PC-3 (cell line): Measurements from ENCODE around the gene MSI2. TPM values are rescaled to one million over a fixed set of nuclear protein-coding genes. Genes with fewer than 3 reads are reported as not detected.
A peak's percentile ranks its signal among the peaks of the same experiment; 100 is the strongest.

Experiments used
- ATAC-seq: fragments of 200-7000 bp; cut with Tn5 transposase; 2 replicates; pipeline ENCODE4 v1.9.1; 2020; ENCODE audit warnings: mild to moderate bottlenecking, moderate library complexity
- BruUV-seq: library from RNA; stranded (reverse); fragments of 400-500 nt; replicated peaks from 2 replicates; lab custom pipeline; 2021; lab: Mats Ljungman, UMichigan
- CTCF ChIA-PET: fragments of 300-600 bp; sonication (Branson Sonifier 250); formaldehyde crosslinking; loops from one replicate; lab custom pipeline; 2022; ENCODE audit warnings: antibody characterized with exemption; lab: Charles Lee
- POLR2A ChIA-PET: fragments of 300-600 bp; sonication (Branson Sonifier 250); formaldehyde crosslinking; loops from one replicate; lab custom pipeline; 2022; ENCODE audit warnings: antibody characterized with exemption; ENCODE audit not compliant: unreplicated experiment; lab: Charles Lee
- DNase-seq: peaks from one replicate; pipeline ENCODE4 v3.0.0-alpha.2; 2015
- H2AFZ ChIP-seq: fragments of 300-600 bp; sonication (generic); 2 replicates; pipeline ENCODE4 v1.6.0; 2016; ENCODE audit warnings: antibody characterized with exemption, low read length
- H3F3A ChIP-seq: fragments of 300-600 bp; sonication (generic); one replicate; pipeline ENCODE4 v1.6.0; 2017; ENCODE audit warnings: antibody characterized with exemption, low read length, control low read depth, mild to moderate bottlenecking; ENCODE audit not compliant: unreplicated experiment
- H3K27ac ChIP-seq: fragments of 300-600 bp; sonication (generic); 2 replicates; pipeline ENCODE4 v1.5.1; 2016; ENCODE audit warnings: mild to moderate bottlenecking, low read length
- H3K27me3 ChIP-seq: fragments of 300-600 bp; sonication (generic); 2 replicates; pipeline ENCODE4 v1.6.1; 2016; ENCODE audit warnings: low read length, mixed read lengths
- H3K36me3 ChIP-seq: fragments of 300-600 bp; sonication (generic); 2 replicates; pipeline ENCODE4 v1.6.1; 2016; ENCODE audit warnings: low read depth, mixed run types, low read length, mixed read lengths
- H3K4me1 ChIP-seq: fragments of 300-600 bp; sonication (generic); 2 replicates; pipeline ENCODE4 v1.5.1; 2016; ENCODE audit warnings: low read length; ENCODE audit not compliant: insufficient read depth
- H3K4me2 ChIP-seq: fragments of 300-600 bp; sonication (generic); 2 replicates; pipeline ENCODE4 v1.6.0; 2016; ENCODE audit warnings: low read length
- H3K4me3 ChIP-seq: fragments of 300-600 bp; sonication (generic); 2 replicates; pipeline ENCODE4 v1.5.1; 2016; ENCODE audit warnings: mild to moderate bottlenecking, low read length, mixed read lengths
- H3K79me2 ChIP-seq: fragments of 300-600 bp; sonication (generic); 2 replicates; pipeline ENCODE4 v1.6.1; 2017; ENCODE audit warnings: low read length, mixed read lengths
- H3K9ac ChIP-seq: fragments of 300-600 bp; sonication (generic); 2 replicates; pipeline ENCODE4 v1.6.0; 2016; ENCODE audit warnings: mild to moderate bottlenecking, low read length
- H3K9me2 ChIP-seq: fragments of 300-600 bp; sonication (generic); replicated peaks from 2 replicates; pipeline ENCODE4 v1.6.1; 2016; ENCODE audit warnings: mixed run types, low read length, mixed read lengths
- H3K9me3 ChIP-seq: fragments of 300-600 bp; sonication (generic); 2 replicates; pipeline ENCODE4 v1.6.1; 2016; ENCODE audit warnings: low read length, mixed read lengths
- H4K20me1 ChIP-seq: fragments of 300-600 bp; sonication (generic); 2 replicates; pipeline ENCODE4 v1.6.1; 2016; ENCODE audit warnings: low read length, mixed read lengths
- EZH2 ChIP-seq: fragments of 300-600 bp; sonication (generic); IDR thresholded peaks from one replicate; pipeline ENCODE4 v1.6.1; 2017; ENCODE audit warnings: antibody characterized with exemption, mild to moderate bottlenecking, low read length; ENCODE audit not compliant: unreplicated experiment
- EZH2phosphoT487 ChIP-seq: fragments of 300-600 bp; sonication (generic); IDR thresholded peaks from 2 replicates; pipeline ENCODE4 v1.6.1; 2018; ENCODE audit warnings: mild to moderate bottlenecking, antibody characterized with exemption, low read length, borderline replicate concordance
- intact Hi-C: fragments of 100-400 bp; cut with micrococcal nuclease; formaldehyde crosslinking; loops from 2 replicates; pipeline ENCODE4 v1.9.0; 2023
- total RNA-seq: library from RNA; depleted of rRNA; stranded (reverse); fragments of >200 nt; gene quantifications from 2 replicates; pipeline ENCODE4 v1.2.3, GENCODE V29; 2014
- TF ChIP-seq, protein P1 (sequence below): fragments of 300-600 bp; sonication (generic); conservative IDR thresholded peaks from 2 replicates; pipeline ENCODE4 v1.5.1; 2017; ENCODE audit warnings: antibody characterized with exemption, low read depth, mild to moderate bottlenecking, low read length

Gene MSI2
- total RNA-seq, 1 experiment from 2014 or later: 54.7 TPM

- Histone ChIP-seq H3K9ac (peak overlapping the region; percentile 33), H3F3A (peaks cover 5% of the 10 kb centered on the region), H3K4me3 (peak overlapping the region; percentile 0; the same call in 1 of the 2 replicates), H3K9me3 (no peaks in the 10 kb centered on the region), H2AFZ (0 out of 2 replicates have a peak overlapping the region, but pooled peaks have one; percentile 2), H3K9me2 (no peaks in the 10 kb centered on the region), H3K27ac (peak overlapping the region; percentile 79), H3K4me2 (peak overlapping the region; percentile 65), H4K20me1 (no peaks in the 10 kb centered on the region), H3K4me1 (peaks cover 42% of the 10 kb centered on the region), H3K36me3 (no peaks in the 10 kb centered on the region), H3K27me3 (no peaks in the 10 kb centered on the region), H3K79me2 (no peaks in the 10 kb centered on the region)
- BruUV-seq: no TSS peak
- TF ChIP-seq, protein P1, sequence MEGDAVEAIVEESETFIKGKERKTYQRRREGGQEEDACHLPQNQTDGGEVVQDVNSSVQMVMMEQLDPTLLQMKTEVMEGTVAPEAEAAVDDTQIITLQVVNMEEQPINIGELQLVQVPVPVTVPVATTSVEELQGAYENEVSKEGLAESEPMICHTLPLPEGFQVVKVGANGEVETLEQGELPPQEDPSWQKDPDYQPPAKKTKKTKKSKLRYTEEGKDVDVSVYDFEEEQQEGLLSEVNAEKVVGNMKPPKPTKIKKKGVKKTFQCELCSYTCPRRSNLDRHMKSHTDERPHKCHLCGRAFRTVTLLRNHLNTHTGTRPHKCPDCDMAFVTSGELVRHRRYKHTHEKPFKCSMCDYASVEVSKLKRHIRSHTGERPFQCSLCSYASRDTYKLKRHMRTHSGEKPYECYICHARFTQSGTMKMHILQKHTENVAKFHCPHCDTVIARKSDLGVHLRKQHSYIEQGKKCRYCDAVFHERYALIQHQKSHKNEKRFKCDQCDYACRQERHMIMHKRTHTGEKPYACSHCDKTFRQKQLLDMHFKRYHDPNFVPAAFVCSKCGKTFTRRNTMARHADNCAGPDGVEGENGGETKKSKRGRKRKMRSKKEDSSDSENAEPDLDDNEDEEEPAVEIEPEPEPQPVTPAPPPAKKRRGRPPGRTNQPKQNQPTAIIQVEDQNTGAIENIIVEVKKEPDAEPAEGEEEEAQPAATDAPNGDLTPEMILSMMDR: no peak
- TF ChIP-seq EZH2phosphoT487 (no peak), EZH2 (no peak)
- DNase-seq (peak; percentile 90), ATAC-seq (peak; percentile 63)
- POLR2A ChIA-PET: interaction anchor here (0.6 kb wide), 1 partner anchor 71 kb away, joined by 8 read pairs; no protein-coding TSS in a partner anchor
- intact Hi-C loops: loop anchor here (5.0 kb wide), 1 partner anchor 188 kb away; the partner anchor contains the start of gene MSI2
- CTCF ChIA-PET: interaction anchor here (1.8 kb wide), 1 partner anchor 201 kb away, joined by 6 read pairs; no protein-coding TSS in a partner anchor
These were observed 188.5 kb downstream of the MSI2 start for GRCh38 chr17:57444682-57445450.

GRCh38 chr17:57445772-57446472 is 189.6 kb downstream of the MSI2 start:
- no TSS peak for BruUV-seq

More at GRCh38 chr17:57445772-57446472, 189.6 kb downstream of the MSI2 start:
- H3K36me3 ChIP-seq: no peaks in the 10 kb centered on the region
- no peaks in the 10 kb centered on the region for H4K20me1 ChIP-seq
- H3K79me2 ChIP-seq: no peaks in the 10 kb centered on the region
- peak overlapping the region; percentile 31 for H3K9ac ChIP-seq
- ChIA-PET POLR2A (interaction anchor here (0.6 kb wide), 1 partner anchor 70 kb away, joined by 8 read pairs; no protein-coding TSS in a partner anchor), CTCF (interaction anchor here (1.8 kb wide), 1 partner anchor 203 kb away, joined by 6 read pairs; no protein-coding TSS in a partner anchor)
- DNase-seq (no peak), ATAC-seq (no peak)
- peak overlapping the region; percentile 65 for H3K4me2 ChIP-seq
- intact Hi-C loops: no loop called here
- no peaks in the 10 kb centered on the region for H3K9me3 ChIP-seq
- peaks cover 5% of the 10 kb centered on the region for H3F3A ChIP-seq
- H2AFZ ChIP-seq: no peak overlapping the region
- no peaks in the 10 kb centered on the region for H3K9me2 ChIP-seq
- H3K4me1 ChIP-seq: peaks cover 32% of the 10 kb centered on the region
- H3K27me3 ChIP-seq: no peaks in the 10 kb centered on the region
- TF ChIP-seq EZH2 (no peak), EZH2phosphoT487 (no peak)
- TF ChIP-seq, protein P1: no peak
- H3K4me3 ChIP-seq: no peak overlapping the region
- peak overlapping the region; percentile 79 for H3K27ac ChIP-seq
